Uterus (tissue), 4 donors: ENCODE data around the gene PTPRG. TPM values are rescaled to one million over a fixed set of nuclear protein-coding genes. Genes with fewer than 3 reads are reported as not detected.

Experiments
- DNase-seq, 2 donors: peaks; one replicate each; pipeline ENCODE4 v3.0.0-alpha.2; 2019 to 2020
- H3K27ac ChIP-seq, 2 donors: fragments of 200-600 bp; sonication (generic); 1 replicate in 1 of 2; 2 replicates in 1 of 2; pipeline ENCODE4 v1.5.1; 2016 to 2018
- H3K27me3 ChIP-seq, 2 donors: fragments of 200-600 bp; sonication (generic); one replicate each; pipeline ENCODE4 v1.5.1; 2018 to 2019; ENCODE audit warnings: control low read depth in 1 of 2
- H3K36me3 ChIP-seq, 2 donors: fragments of 200-600 bp; sonication (generic); one replicate each; pipeline ENCODE4 v1.5.1; 2019; ENCODE audit warnings: control low read depth in 1 of 2
- H3K4me1 ChIP-seq, 2 donors: fragments of 200-600 bp; sonication (generic); one replicate each; pipeline ENCODE4 v1.5.1; 2018 to 2019; ENCODE audit warnings: control low read depth in 1 of 2
- H3K4me3 ChIP-seq, 2 donors: fragments of 200-600 bp; sonication (generic); 1 replicate in 1 of 2; 2 replicates in 1 of 2; pipeline ENCODE4 v1.5.1; 2018 to 2019; ENCODE audit warnings: mild to moderate bottlenecking in 1 of 2
- H3K9me3 ChIP-seq, 2 donors: fragments of 200-600 bp; sonication (generic); one replicate each; pipeline ENCODE4 v1.5.1; 2019; ENCODE audit warnings: control low read depth in 1 of 2
- CTCF ChIP-seq, 4 experiments: fragments of 200-600 bp in 2 of 4; fragments of 450-650 bp in 2 of 4; sonication (generic) in 2 of 4; IDR thresholded peaks; one replicate each; pipeline ENCODE4 v1.5.1; 2016 to 2019; ENCODE audit warnings: antibody characterized with exemption in 4 of 4, mild to moderate bottlenecking in 2 of 4, moderate library complexity in 1 of 4
- POLR2A ChIP-seq, 2 donors: fragments of 450-650 bp; IDR thresholded peaks; one replicate each; pipeline ENCODE4 v1.6.1; 2016; ENCODE audit warnings: antibody characterized with exemption in 2 of 2, mild to moderate bottlenecking in 1 of 2, moderate library complexity in 1 of 2
- intact Hi-C: fragments of 100-400 bp; cut with DNase I; formaldehyde crosslinking; loops from one replicate; pipeline ENCODE4 v1.15.1; 2023; ENCODE audit warnings: low total_unique reads
- total RNA-seq, 4 donors: library from RNA; depleted of rRNA in 3 of 4; stranded (reverse); fragments of >200 nt in 3 of 4; gene quantifications; one replicate each; pipeline versions ENCODE4 v1.1.0 to v1.2.4, GENCODE V29; 2014 to 2023
- donor health status: DM: yes; HTN: yes; CAD: no.

Gene PTPRG
- total RNA-seq, 4 donors from 2014 or later = 43.5 to 136 (median 62.6) TPM

GRCh38 chr3:61729038-61729634 lies 167.8 kb downstream of the PTPRG start:
- H3K27me3 ChIP-seq = no peaks in the 10 kb centered on the region
- no peak for TF ChIP-seq CTCF (IDR thresholded peaks at IDR 0.05)
- no peak for TF ChIP-seq POLR2A (IDR thresholded peaks at IDR 0.05)
- H3K4me1 ChIP-seq = no peaks in the 10 kb centered on the region
- H3K4me3 ChIP-seq = no peak overlapping the region
- no peak for DNase-seq
- no peak overlapping the region for H3K27ac ChIP-seq
- no peaks in the 10 kb centered on the region for H3K9me3 ChIP-seq
- no peaks in the 10 kb centered on the region for H3K36me3 ChIP-seq
- intact Hi-C loops = no loop called here

GRCh38 chr3:61730056-61730455 lies 168.7 kb downstream of the PTPRG start:
- Histone ChIP-seq H3K4me1 (no peaks in the 10 kb centered on the region), H3K36me3 (no peaks in the 10 kb centered on the region), H3K27ac (no peak overlapping the region), H3K4me3 (no peak overlapping the region), H3K27me3 (no peaks in the 10 kb centered on the region), H3K9me3 (no peaks in the 10 kb centered on the region)
- TF ChIP-seq POLR2A (IDR thresholded peaks at IDR 0.05) = no peak
- no peak for TF ChIP-seq CTCF (IDR thresholded peaks at IDR 0.05)
- no peak for DNase-seq
- intact Hi-C loops = no loop called here

- no peaks in the 10 kb centered on the region for H3K9me3 ChIP-seq
- DNase-seq = no peak
- TF ChIP-seq CTCF (IDR thresholded peaks at IDR 0.05) (no peak), POLR2A (IDR thresholded peaks at IDR 0.05) (no peak)
- no peaks in the 10 kb centered on the region for H3K36me3 ChIP-seq
- intact Hi-C loops = no loop called here
- no peak overlapping the region for H3K4me3 ChIP-seq
- H3K4me1 ChIP-seq = no peaks in the 10 kb centered on the region
- H3K27ac ChIP-seq = no peak overlapping the region
- no peaks in the 10 kb centered on the region for H3K27me3 ChIP-seq
These were observed 169.3 kb downstream of the PTPRG start for GRCh38 chr3:61730577-61731231.

- no peak for DNase-seq
- H3K4me3 ChIP-seq = no peak overlapping the region
- no peaks in the 10 kb centered on the region for H3K27me3 ChIP-seq
- TF ChIP-seq CTCF (IDR thresholded peaks at IDR 0.05) (no peak), POLR2A (IDR thresholded peaks at IDR 0.05) (no peak)
- no peak overlapping the region for H3K27ac ChIP-seq
- no peaks in the 10 kb centered on the region for H3K4me1 ChIP-seq
- no peaks in the 10 kb centered on the region for H3K36me3 ChIP-seq
- no peaks in the 10 kb centered on the region for H3K9me3 ChIP-seq
- intact Hi-C loops = no loop called here
These were observed 171.6 kb downstream of the PTPRG start for GRCh38 chr3:61733000-61733399.

GRCh38 chr3:61733876-61734275 lies 172.5 kb downstream of the PTPRG start:
- TF ChIP-seq POLR2A (IDR thresholded peaks at IDR 0.05) (no peak), CTCF (IDR thresholded peaks at IDR 0.05) (no peak)
- Histone ChIP-seq H3K4me3 (no peak overlapping the region), H3K27ac (peak overlapping the region in 1 of 2 donors; percentile 21), H3K9me3 (no peaks in the 10 kb centered on the region), H3K27me3 (no peaks in the 10 kb centered on the region), H3K36me3 (no peaks in the 10 kb centered on the region), H3K4me1 (no peaks in the 10 kb centered on the region)
- intact Hi-C loops = no loop called here
- no peak for DNase-seq
